Measurements from ENCODE around the gene ATR. TPM values are rescaled to one million over a fixed set of nuclear protein-coding genes. Genes with fewer than 3 reads are reported as not detected.
"Not testable (repeated sequence)": the region's sequence is repeated elsewhere in the genome, so short reads cannot be mapped to it uniquely, and the experiment has no call there.

The ATR gene
- total RNA-seq, 4 donors from 2014 or later = 21.0 to 53.6 (median 23.9) TPM

- Histone ChIP-seq H3K9me3 (no peaks in the 10 kb centered on the region), H3K27ac (no peak overlapping the region), H3K4me3 (no peak overlapping the region), H3K36me3 (no peaks in the 10 kb centered on the region), H3K4me1 (peaks cover 0 to 34% (median 2%) of the 10 kb centered on the region in 4 donors), H3K27me3 (no peaks in the 10 kb centered on the region)
- no peak for DNase-seq
- no peak for TF ChIP-seq POLR2A (IDR thresholded peaks at IDR 0.05)
- no peak for TF ChIP-seq CTCF (IDR thresholded peaks at IDR 0.05)
Observed at GRCh38 chr3:142611206-142611605, 32.7 kb upstream of the ATR start.

GRCh38 chr3:142609136-142609535, 30.6 kb upstream of the ATR start:
- Histone ChIP-seq H3K27me3 (no peaks in the 10 kb centered on the region), H3K9me3 (no peaks in the 10 kb centered on the region), H3K4me1 (peaks cover 0 to 29% (median 0%) of the 10 kb centered on the region in 4 donors), H3K4me3 (no peak overlapping the region), H3K27ac (peak overlapping the region in 1 of 4 donors; percentile 53), H3K36me3 (no peaks in the 10 kb centered on the region)
- DNase-seq = no peak
- no peak for TF ChIP-seq POLR2A (IDR thresholded peaks at IDR 0.05)
- no peak for TF ChIP-seq CTCF (IDR thresholded peaks at IDR 0.05)

GRCh38 chr3:142608631-142609030, 30.1 kb upstream of the ATR start:
- no peak overlapping the region for H3K4me3 ChIP-seq
- H3K9me3 ChIP-seq = no peaks in the 10 kb centered on the region
- H3K4me1 ChIP-seq = peaks cover 0 to 29% (median 0%) of the 10 kb centered on the region in 4 donors
- TF ChIP-seq POLR2A (IDR thresholded peaks at IDR 0.05) = no peak
- TF ChIP-seq CTCF (IDR thresholded peaks at IDR 0.05) = no peak
- no peaks in the 10 kb centered on the region for H3K36me3 ChIP-seq
- DNase-seq = no peak
- H3K27me3 ChIP-seq = no peaks in the 10 kb centered on the region
- H3K27ac ChIP-seq = peak overlapping the region in 1 of 4 donors; percentile 53

GRCh38 chr3:142604940-142605339, 26.4 kb upstream of the ATR start:
- no peaks in the 10 kb centered on the region for H3K27me3 ChIP-seq
- peaks cover 0 to 24% (median 0%) of the 10 kb centered on the region in 4 donors for H3K4me1 ChIP-seq
- no peak for DNase-seq
- H3K9me3 ChIP-seq = no peaks in the 10 kb centered on the region
- no peak for TF ChIP-seq CTCF (IDR thresholded peaks at IDR 0.05)
- TF ChIP-seq POLR2A (IDR thresholded peaks at IDR 0.05) = no peak
- peak overlapping the region in 1 of 4 donors; percentile 14 for H3K4me3 ChIP-seq
- H3K27ac ChIP-seq = peak overlapping the region in 2 of 4 donors; percentile 65 to 78
- H3K36me3 ChIP-seq = no peaks in the 10 kb centered on the region

- peaks cover 0 to 19% (median 0%) of the 10 kb centered on the region in 4 donors for H3K4me1 ChIP-seq
- H3K27me3 ChIP-seq, H3K36me3 ChIP-seq, H3K9me3 ChIP-seq: not testable (repeated sequence)
- peak overlapping the region in 2 of 4 donors; percentile 15 to 33 for H3K4me3 ChIP-seq
- H3K27ac ChIP-seq = peak overlapping the region in 2 of 4 donors; percentile 78 to 89
- peak in 2 of 3 donors; percentile 58 to 65 for DNase-seq
- peak in 1 of 2 donors; percentile 25 for TF ChIP-seq POLR2A (IDR thresholded peaks at IDR 0.05)
Observed at GRCh38 chr3:142603386-142603705, 24.8 kb upstream of the ATR start.

- Histone ChIP-seq H3K9me3 (no peaks in the 10 kb centered on the region), H3K27ac (peak overlapping the region in 3 of 4 donors; percentile 62 to 89 (median 78)), H3K4me3 (peak overlapping the region in 2 of 4 donors; percentile 15 to 33), H3K27me3 (no peaks in the 10 kb centered on the region), H3K36me3 (no peaks in the 10 kb centered on the region), H3K4me1 (peaks cover 0 to 19% (median 0%) of the 10 kb centered on the region in 4 donors)
- TF ChIP-seq CTCF (IDR thresholded peaks at IDR 0.05) (no peak), POLR2A (IDR thresholded peaks at IDR 0.05) (no peak)
- peak in 1 of 3 donors; percentile 57 for DNase-seq
Observed at GRCh38 chr3:142602619-142603385, 24.3 kb upstream of the ATR start.
